ENCODE measurements around the gene SPR.

- TF ChIP-seq POLR2A (IDR thresholded peaks at IDR 0.05; ENCODE audit: low read depth), result no peak
- no peak for TF ChIP-seq CTCF (IDR thresholded peaks at IDR 0.05)
- no peak for TF ChIP-seq EP300 (IDR thresholded peaks at IDR 0.05)
- no peak for TF ChIP-seq POLR2AphosphoS5 (IDR thresholded peaks at IDR 0.05)
Measured at GRCh38 chr2:72849138-72849462, 38.1 kb upstream of the SPR start.

Measured in esophagus muscularis mucosa (tissue), 4 donors.